HEK293 (cell line): ENCODE results near the gene TEX261.
A peak's percentile ranks its signal among the peaks of the same experiment; 100 is the strongest.

ENCODE experiments used
- BCL6B ChIP-seq: fragments of 450-650 bp; formaldehyde crosslinking; IDR thresholded peaks from 2 replicates; pipeline ENCODE4 v1.5.1; 2017; ENCODE audit warnings: missing biosample characterization, missing genetic modification characterization
- EGR2 ChIP-seq: fragments of 450-650 bp; formaldehyde crosslinking; IDR thresholded peaks from 2 replicates; pipeline ENCODE4 v1.5.1; 2016; ENCODE audit warnings: low read depth, missing biosample characterization, missing genetic modification characterization
- IKZF3 ChIP-seq: fragments of 450-650 bp; IDR thresholded peaks from 2 replicates; pipeline ENCODE4 v1.5.0; 2018; ENCODE audit warnings: missing biosample characterization, mild to moderate bottlenecking, missing genetic modification characterization, moderate library complexity
- KLF8 ChIP-seq: fragments of 450-650 bp; formaldehyde crosslinking; IDR thresholded peaks from 2 replicates; pipeline ENCODE4 v1.5.1; 2016; ENCODE audit warnings: missing biosample characterization, missing genetic modification characterization
- MEIS1 ChIP-seq: sonication (generic); formaldehyde crosslinking; IDR thresholded peaks from 2 replicates; pipeline ENCODE4 v1.8.1; 2022; ENCODE audit warnings: missing genetic modification reagents, mild to moderate bottlenecking, borderline replicate concordance
- MZF1 ChIP-seq: fragments of 450-650 bp; formaldehyde crosslinking; IDR thresholded peaks from 2 replicates; pipeline ENCODE4 v1.5.1; 2017; ENCODE audit warnings: missing biosample characterization, missing genetic modification characterization, borderline replicate concordance
- SCRT2 ChIP-seq: fragments of 450-650 bp; formaldehyde crosslinking; IDR thresholded peaks from 2 replicates; pipeline ENCODE4 v1.5.1; 2016; ENCODE audit warnings: missing biosample characterization, missing genetic modification characterization
- SP7 ChIP-seq: fragments of 450-650 bp; formaldehyde crosslinking; IDR thresholded peaks from 2 replicates; pipeline ENCODE4 v1.5.1; 2016; ENCODE audit warnings: missing biosample characterization, missing genetic modification characterization
- TCF7L2 ChIP-seq: IDR thresholded peaks from 2 replicates; pipeline ENCODE4 v1.6.1; 2011; ENCODE audit warnings: low read depth, mild to moderate bottlenecking, inconsistent platforms, low read length, moderate library complexity, borderline replicate concordance
- YY2 ChIP-seq: fragments of 450-650 bp; formaldehyde crosslinking; IDR thresholded peaks from 2 replicates; pipeline ENCODE4 v1.5.1; 2016; ENCODE audit warnings: missing biosample characterization, missing genetic modification characterization
- ZBTB49 ChIP-seq: fragments of 450-650 bp; formaldehyde crosslinking; IDR thresholded peaks from 2 replicates; pipeline ENCODE4 v1.5.1; 2016; ENCODE audit warnings: missing biosample characterization, missing genetic modification characterization, low read depth
- ZNF114 ChIP-seq: fragments of 450-650 bp; formaldehyde crosslinking; IDR thresholded peaks from 2 replicates; pipeline ENCODE4 v1.5.0; 2017; ENCODE audit warnings: missing biosample characterization, missing genetic modification characterization
- ZNF138 ChIP-seq: fragments of 450-650 bp; formaldehyde crosslinking; IDR thresholded peaks from 2 replicates; pipeline ENCODE4 v1.5.1; 2016; ENCODE audit warnings: missing biosample characterization, missing genetic modification characterization, borderline replicate concordance
- ZNF148 ChIP-seq: fragments of 450-650 bp; formaldehyde crosslinking; IDR thresholded peaks from 2 replicates; pipeline ENCODE4 v1.5.0; 2017; ENCODE audit warnings: missing biosample characterization, missing genetic modification characterization, borderline replicate concordance
- ZNF174 ChIP-seq: fragments of 450-650 bp; formaldehyde crosslinking; IDR thresholded peaks from 2 replicates; pipeline ENCODE4 v1.5.0; 2017; ENCODE audit warnings: missing biosample characterization, mild to moderate bottlenecking, missing genetic modification characterization
- ZNF223 ChIP-seq: fragments of 450-650 bp; formaldehyde crosslinking; IDR thresholded peaks from 2 replicates; pipeline ENCODE4 v1.5.1; 2016; ENCODE audit warnings: missing biosample characterization, missing genetic modification characterization
- ZNF23 ChIP-seq: fragments of 450-650 bp; formaldehyde crosslinking; IDR thresholded peaks from 2 replicates; pipeline ENCODE4 v1.5.1; 2016; ENCODE audit warnings: missing biosample characterization, missing genetic modification characterization, borderline replicate concordance
- ZNF248 ChIP-seq: fragments of 450-650 bp; formaldehyde crosslinking; IDR thresholded peaks from 2 replicates; pipeline ENCODE4 v1.5.1; 2017; ENCODE audit warnings: missing biosample characterization, missing genetic modification characterization
- ZNF362 ChIP-seq: fragments of 450-650 bp; formaldehyde crosslinking; IDR thresholded peaks from 2 replicates; pipeline ENCODE4 v1.5.1; 2016; ENCODE audit warnings: missing biosample characterization, missing genetic modification characterization
- ZNF391 ChIP-seq: fragments of 450-650 bp; formaldehyde crosslinking; IDR thresholded peaks from 2 replicates; pipeline ENCODE4 v1.5.1; 2016; ENCODE audit warnings: low read depth, missing biosample characterization, missing genetic modification characterization, borderline replicate concordance
- ZNF416 ChIP-seq: fragments of 450-650 bp; formaldehyde crosslinking; IDR thresholded peaks from 2 replicates; pipeline ENCODE4 v1.5.1; 2016; ENCODE audit warnings: missing biosample characterization, missing genetic modification characterization
- ZNF626 ChIP-seq: fragments of 450-650 bp; sonication (Bioruptor Pico); formaldehyde crosslinking; IDR thresholded peaks from 2 replicates; pipeline ENCODE4 v1.5.1; 2018; ENCODE audit warnings: missing biosample characterization, missing genetic modification characterization, inconsistent platforms
- ZNF654 ChIP-seq: fragments of 450-650 bp; formaldehyde crosslinking; IDR thresholded peaks from 2 replicates; pipeline ENCODE4 v1.5.1; 2016; ENCODE audit warnings: low read depth, missing biosample characterization, missing genetic modification characterization
- ZNF660 ChIP-seq: fragments of 450-650 bp; IDR thresholded peaks from 2 replicates; pipeline ENCODE4 v1.5.1; 2018; ENCODE audit warnings: missing biosample characterization, mild to moderate bottlenecking, missing genetic modification characterization
- ZNF701 ChIP-seq: fragments of 450-650 bp; formaldehyde crosslinking; IDR thresholded peaks from 2 replicates; pipeline ENCODE4 v1.5.1; 2016; ENCODE audit warnings: missing biosample characterization, missing genetic modification characterization
- ZNF791 ChIP-seq: fragments of 450-650 bp; formaldehyde crosslinking; IDR thresholded peaks from 2 replicates; pipeline ENCODE4 v1.5.1; 2016; ENCODE audit warnings: missing biosample characterization, missing genetic modification characterization
- ZNF830 ChIP-seq: fragments of 450-650 bp; IDR thresholded peaks from 2 replicates; pipeline ENCODE4 v1.5.0; 2018; ENCODE audit warnings: missing biosample characterization, missing genetic modification characterization, low read depth, mild to moderate bottlenecking, moderate library complexity
- ZSCAN16 ChIP-seq: fragments of 450-650 bp; formaldehyde crosslinking; IDR thresholded peaks from 2 replicates; pipeline ENCODE4 v1.5.1; 2016; ENCODE audit warnings: missing biosample characterization, missing genetic modification characterization
- ZXDB ChIP-seq: fragments of 450-650 bp; formaldehyde crosslinking; IDR thresholded peaks from 2 replicates; pipeline ENCODE4 v1.5.1; 2016; ENCODE audit warnings: missing biosample characterization, missing genetic modification characterization
- TF ChIP-seq, protein P1 (sequence below): fragments of 450-650 bp; formaldehyde crosslinking; IDR thresholded peaks from 2 replicates; pipeline ENCODE4 v1.5.1; 2017; ENCODE audit warnings: missing biosample characterization, missing genetic modification characterization
- TF ChIP-seq, protein P2 (sequence below): fragments of 450-650 bp; formaldehyde crosslinking; IDR thresholded peaks from 2 replicates; pipeline ENCODE4 v1.5.1; 2017; ENCODE audit warnings: missing biosample characterization, missing genetic modification characterization

The TEX261 gene

GRCh38 chr2:70995426-70995729, 705 bp upstream of the TEX261 start (continued):
- TF ChIP-seq ZNF23 (tag by site-specific recombination) (no peak), ZNF391 (tag by site-specific recombination) (no peak), ZNF362 (tag by site-specific recombination) (no peak), SP7 (no peak), ZNF791 (tag by site-specific recombination) (no peak), MEIS1 (CRISPR knock-in tag) (no peak), ZNF148 (tag by site-specific recombination) (no peak), KLF8 (tag by site-specific recombination) (no peak), BCL6B (tag by site-specific recombination) (no peak), ZBTB49 (tag by site-specific recombination) (no peak), ZNF174 (no peak), ZNF654 (tag by site-specific recombination) (peak; percentile 10; the same call in 1 of the 2 replicates), MZF1 (tag by site-specific recombination) (no peak), EGR2 (tag by site-specific recombination) (no peak), TCF7L2 (no peak), SCRT2 (tag by site-specific recombination) (peak; percentile 82), ZNF114 (tag by site-specific recombination) (no peak), ZNF416 (tag by site-specific recombination) (no peak), IKZF3 (tag by site-specific recombination) (no peak), ZXDB (no peak), ZNF223 (tag by site-specific recombination) (no peak), ZSCAN16 (tag by site-specific recombination) (no peak), ZNF660 (no peak), YY2 (tag by site-specific recombination) (no peak), ZNF138 (tag by site-specific recombination) (no peak), ZNF626 (tag by site-specific recombination) (no peak), ZNF248 (tag by site-specific recombination) (no peak), ZNF701 (tag by site-specific recombination) (no peak), ZNF830 (no peak)
- TF ChIP-seq, protein P1, sequence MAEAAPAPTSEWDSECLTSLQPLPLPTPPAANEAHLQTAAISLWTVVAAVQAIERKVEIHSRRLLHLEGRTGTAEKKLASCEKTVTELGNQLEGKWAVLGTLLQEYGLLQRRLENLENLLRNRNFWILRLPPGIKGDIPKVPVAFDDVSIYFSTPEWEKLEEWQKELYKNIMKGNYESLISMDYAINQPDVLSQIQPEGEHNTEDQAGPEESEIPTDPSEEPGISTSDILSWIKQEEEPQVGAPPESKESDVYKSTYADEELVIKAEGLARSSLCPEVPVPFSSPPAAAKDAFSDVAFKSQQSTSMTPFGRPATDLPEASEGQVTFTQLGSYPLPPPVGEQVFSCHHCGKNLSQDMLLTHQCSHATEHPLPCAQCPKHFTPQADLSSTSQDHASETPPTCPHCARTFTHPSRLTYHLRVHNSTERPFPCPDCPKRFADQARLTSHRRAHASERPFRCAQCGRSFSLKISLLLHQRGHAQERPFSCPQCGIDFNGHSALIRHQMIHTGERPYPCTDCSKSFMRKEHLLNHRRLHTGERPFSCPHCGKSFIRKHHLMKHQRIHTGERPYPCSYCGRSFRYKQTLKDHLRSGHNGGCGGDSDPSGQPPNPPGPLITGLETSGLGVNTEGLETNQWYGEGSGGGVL (tag by site-specific recombination), result peak; percentile 34; the same call in 1 of the 2 replicates
- TF ChIP-seq, protein P2, sequence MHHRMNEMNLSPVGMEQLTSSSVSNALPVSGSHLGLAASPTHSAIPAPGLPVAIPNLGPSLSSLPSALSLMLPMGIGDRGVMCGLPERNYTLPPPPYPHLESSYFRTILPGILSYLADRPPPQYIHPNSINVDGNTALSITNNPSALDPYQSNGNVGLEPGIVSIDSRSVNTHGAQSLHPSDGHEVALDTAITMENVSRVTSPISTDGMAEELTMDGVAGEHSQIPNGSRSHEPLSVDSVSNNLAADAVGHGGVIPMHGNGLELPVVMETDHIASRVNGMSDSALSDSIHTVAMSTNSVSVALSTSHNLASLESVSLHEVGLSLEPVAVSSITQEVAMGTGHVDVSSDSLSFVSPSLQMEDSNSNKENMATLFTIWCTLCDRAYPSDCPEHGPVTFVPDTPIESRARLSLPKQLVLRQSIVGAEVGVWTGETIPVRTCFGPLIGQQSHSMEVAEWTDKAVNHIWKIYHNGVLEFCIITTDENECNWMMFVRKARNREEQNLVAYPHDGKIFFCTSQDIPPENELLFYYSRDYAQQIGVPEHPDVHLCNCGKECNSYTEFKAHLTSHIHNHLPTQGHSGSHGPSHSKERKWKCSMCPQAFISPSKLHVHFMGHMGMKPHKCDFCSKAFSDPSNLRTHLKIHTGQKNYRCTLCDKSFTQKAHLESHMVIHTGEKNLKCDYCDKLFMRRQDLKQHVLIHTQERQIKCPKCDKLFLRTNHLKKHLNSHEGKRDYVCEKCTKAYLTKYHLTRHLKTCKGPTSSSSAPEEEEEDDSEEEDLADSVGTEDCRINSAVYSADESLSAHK (tag by site-specific recombination), result no peak
